ENCODE results near the gene EHMT1. TPM values are rescaled to one million over a fixed set of nuclear protein-coding genes. Genes with fewer than 3 reads are reported as not detected.

The EHMT1 gene
- total RNA-seq, 4 donors from 2014 or later, result 71.6 to 78.2 (median 74.2) TPM

GRCh38 chr9:137688725-137689124, 69.9 kb downstream of the EHMT1 start:
- H3K27ac ChIP-seq (replicated peaks in 1 of 4), result no peak overlapping the region
- peaks cover 28 to 70% (median 56%) of the 10 kb centered on the region in 4 donors for H3K4me1 ChIP-seq
- no peak overlapping the region for H3K4me3 ChIP-seq
- TF ChIP-seq, protein P1, sequence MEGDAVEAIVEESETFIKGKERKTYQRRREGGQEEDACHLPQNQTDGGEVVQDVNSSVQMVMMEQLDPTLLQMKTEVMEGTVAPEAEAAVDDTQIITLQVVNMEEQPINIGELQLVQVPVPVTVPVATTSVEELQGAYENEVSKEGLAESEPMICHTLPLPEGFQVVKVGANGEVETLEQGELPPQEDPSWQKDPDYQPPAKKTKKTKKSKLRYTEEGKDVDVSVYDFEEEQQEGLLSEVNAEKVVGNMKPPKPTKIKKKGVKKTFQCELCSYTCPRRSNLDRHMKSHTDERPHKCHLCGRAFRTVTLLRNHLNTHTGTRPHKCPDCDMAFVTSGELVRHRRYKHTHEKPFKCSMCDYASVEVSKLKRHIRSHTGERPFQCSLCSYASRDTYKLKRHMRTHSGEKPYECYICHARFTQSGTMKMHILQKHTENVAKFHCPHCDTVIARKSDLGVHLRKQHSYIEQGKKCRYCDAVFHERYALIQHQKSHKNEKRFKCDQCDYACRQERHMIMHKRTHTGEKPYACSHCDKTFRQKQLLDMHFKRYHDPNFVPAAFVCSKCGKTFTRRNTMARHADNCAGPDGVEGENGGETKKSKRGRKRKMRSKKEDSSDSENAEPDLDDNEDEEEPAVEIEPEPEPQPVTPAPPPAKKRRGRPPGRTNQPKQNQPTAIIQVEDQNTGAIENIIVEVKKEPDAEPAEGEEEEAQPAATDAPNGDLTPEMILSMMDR (IDR thresholded peaks at IDR 0.05), result no peak
- TF ChIP-seq POLR2AphosphoS5 (IDR thresholded peaks at IDR 0.05) (no peak), POLR2A (IDR thresholded peaks at IDR 0.05; ENCODE audit: low read depth) (no peak), EP300 (IDR thresholded peaks at IDR 0.05) (no peak)
- WGBS, result 62% methylated on average over 8 of the region's 8 CpGs
- H3K9me3 ChIP-seq, result no peaks in the 10 kb centered on the region
- H3K36me3 ChIP-seq, result no peaks in the 10 kb centered on the region
- intact Hi-C loops (cut with DNase I), result no loop called here
- no peaks in the 10 kb centered on the region for H3K27me3 ChIP-seq
- no peak for DNase-seq (ENCODE audit: extremely low spot score)

- H3K27me3 ChIP-seq, result no peaks in the 10 kb centered on the region
- 74% methylated on average over 16 of the region's 16 CpGs for WGBS
- no peak for DNase-seq (ENCODE audit: extremely low spot score)
- peaks cover 30 to 72% (median 62%) of the 10 kb centered on the region in 4 donors for H3K4me1 ChIP-seq
- no peaks in the 10 kb centered on the region for H3K9me3 ChIP-seq
- intact Hi-C loops (cut with DNase I), result no loop called here
- no peaks in the 10 kb centered on the region for H3K36me3 ChIP-seq
- H3K27ac ChIP-seq (replicated peaks in 1 of 4), result no peak overlapping the region
- no peak overlapping the region for H3K4me3 ChIP-seq
- TF ChIP-seq, protein P1 (IDR thresholded peaks at IDR 0.05), result no peak
- TF ChIP-seq POLR2A (IDR thresholded peaks at IDR 0.05; ENCODE audit: low read depth) (no peak), EP300 (IDR thresholded peaks at IDR 0.05) (no peak), POLR2AphosphoS5 (IDR thresholded peaks at IDR 0.05) (no peak)
Measured at GRCh38 chr9:137689745-137690529, 71.1 kb downstream of the EHMT1 start.

DNA sequence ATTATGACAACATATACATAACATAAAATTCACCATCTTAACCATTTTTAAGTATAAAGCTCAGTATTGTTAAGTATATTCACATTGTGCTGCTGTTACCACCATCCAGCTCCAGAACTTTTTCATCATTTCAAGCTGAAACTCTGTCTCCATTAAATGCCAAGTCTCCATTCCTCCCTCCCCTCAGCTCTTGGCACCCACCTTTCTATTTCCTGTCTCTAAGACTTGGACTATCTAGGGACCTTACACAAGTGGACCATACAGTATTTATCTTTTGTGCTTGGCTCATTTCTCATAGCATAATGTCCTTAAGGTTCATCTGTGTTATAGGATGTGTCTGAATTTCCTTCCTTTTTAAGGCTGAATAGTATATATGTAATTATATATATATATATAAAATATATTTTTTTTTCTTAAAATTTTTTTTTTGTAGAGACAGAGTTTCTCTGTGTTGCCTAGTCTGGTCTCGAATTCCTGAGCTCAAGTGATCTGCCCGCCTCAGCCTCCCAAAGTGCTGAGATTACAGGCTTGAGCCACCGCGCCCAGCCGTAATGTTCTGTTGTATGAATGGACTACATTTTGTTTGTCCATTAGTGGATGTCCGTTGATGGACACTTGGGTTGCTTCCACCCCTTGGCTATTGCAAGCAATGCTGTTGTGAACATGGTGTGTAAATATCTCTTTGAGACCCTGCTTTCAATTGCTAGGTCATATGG, 72.3 kb downstream of the EHMT1 start:
- DNase-seq (ENCODE audit: extremely low spot score), result no peak
- TF ChIP-seq POLR2A (IDR thresholded peaks at IDR 0.05; ENCODE audit: low read depth), result no peak
- no peak for TF ChIP-seq POLR2AphosphoS5 (IDR thresholded peaks at IDR 0.05)
- no peak for TF ChIP-seq EP300 (IDR thresholded peaks at IDR 0.05)
- TF ChIP-seq, protein P1 (IDR thresholded peaks at IDR 0.05), result no peak
- peaks cover 39 to 83% (median 72%) of the 10 kb centered on the region in 4 donors for H3K4me1 ChIP-seq
- intact Hi-C loops (cut with DNase I), result no loop called here
- H3K9me3 ChIP-seq, result no peaks in the 10 kb centered on the region
- no peaks in the 10 kb centered on the region for H3K27me3 ChIP-seq
- no peak overlapping the region for H3K27ac ChIP-seq (replicated peaks in 1 of 4)
- WGBS, result 86% methylated on average over 6 of the region's 6 CpGs
- H3K4me3 ChIP-seq, result no peak overlapping the region
- H3K36me3 ChIP-seq, result no peaks in the 10 kb centered on the region

DNA sequence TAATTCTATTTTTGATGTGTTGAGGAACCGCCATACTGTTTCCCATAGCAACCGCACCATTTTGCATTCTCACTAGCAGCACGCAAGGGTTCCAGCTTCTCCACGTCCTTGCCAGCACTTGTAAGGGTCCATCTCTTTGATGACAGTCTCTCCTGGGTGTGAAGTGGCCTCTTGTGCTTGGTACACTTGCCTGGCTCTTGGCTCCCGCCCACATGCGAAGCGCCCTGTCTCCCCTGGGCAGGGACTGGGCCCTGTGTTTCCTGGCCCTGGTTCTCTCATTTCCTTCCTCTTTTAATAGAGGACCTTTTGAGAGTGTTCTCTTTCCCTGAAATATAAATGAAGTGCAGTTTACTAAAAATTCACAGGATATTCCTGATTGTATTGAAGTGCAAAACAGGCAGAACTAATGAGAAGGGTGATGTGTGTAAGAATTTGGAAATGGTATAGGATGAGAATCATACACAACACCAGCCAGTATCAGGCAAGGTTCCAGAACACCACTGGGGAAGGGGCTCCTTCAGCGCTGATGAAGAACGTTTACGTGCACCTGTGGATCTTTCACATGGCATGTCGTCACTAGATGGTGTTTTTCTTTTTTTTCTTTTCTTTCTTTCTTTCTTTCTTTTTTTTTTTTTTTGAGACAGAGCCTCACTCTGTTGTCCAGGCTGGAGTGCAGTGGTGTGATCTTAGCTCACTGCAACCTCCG, 73.0 kb downstream of the EHMT1 start:
- no peak for DNase-seq (ENCODE audit: extremely low spot score)
- H3K4me1 ChIP-seq, result peaks cover 39 to 87% (median 72%) of the 10 kb centered on the region in 4 donors

More for the DNA sequence above, 73.0 kb downstream of the EHMT1 start:
- intact Hi-C loops (cut with DNase I), result no loop called here
- H3K9me3 ChIP-seq, result no peaks in the 10 kb centered on the region
- no peaks in the 10 kb centered on the region for H3K27me3 ChIP-seq
- TF ChIP-seq EP300 (IDR thresholded peaks at IDR 0.05) (no peak), POLR2A (IDR thresholded peaks at IDR 0.05; ENCODE audit: low read depth) (no peak), POLR2AphosphoS5 (IDR thresholded peaks at IDR 0.05) (no peak)
- TF ChIP-seq, protein P1 (IDR thresholded peaks at IDR 0.05), result no peak
- WGBS, result 66% methylated on average over 12 of the region's 12 CpGs
- H3K4me3 ChIP-seq, result no peak overlapping the region
- H3K27ac ChIP-seq (replicated peaks in 1 of 4), result no peak overlapping the region
- no peaks in the 10 kb centered on the region for H3K36me3 ChIP-seq

Data from esophagus muscularis mucosa (tissue), 4 donors.